GM12892 (cell line): ENCODE results near the gene HEPHL1.

Experiments
- POLR2A ChIP-seq: IDR thresholded peaks from 2 replicates; pipeline ENCODE4 v1.6.1; 2011; ENCODE audit warnings: low read depth, low read length, control low read depth
- TAF1 ChIP-seq: IDR thresholded peaks from 2 replicates; pipeline ENCODE4 v1.6.1; 2011; ENCODE audit warnings: low read depth, mild to moderate bottlenecking, control low read depth, low read length, borderline replicate concordance

DNA sequence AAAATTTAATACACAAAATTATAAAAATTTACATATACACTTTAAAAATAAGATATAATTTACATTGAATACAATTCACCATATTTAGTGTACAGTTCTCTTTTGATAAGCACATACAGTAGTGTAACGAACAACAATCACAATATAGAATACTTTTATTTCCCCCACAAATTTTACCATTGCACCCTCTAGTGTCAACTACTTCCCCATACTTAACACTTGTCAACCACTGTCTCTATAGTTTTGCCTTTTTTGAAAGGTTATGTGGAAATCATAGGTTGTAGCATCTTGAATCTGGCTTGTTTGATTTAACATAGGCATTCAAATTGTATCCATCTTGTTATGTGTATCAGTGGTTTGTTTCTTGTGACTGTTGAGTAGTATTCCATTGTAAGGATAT lies 86.2 kb downstream of the HEPHL1 start:
- TF ChIP-seq POLR2A (no peak), TAF1 (no peak)
